DMS53 (cell line): ENCODE data around the gene OLFM3.

Source experiments
- DNase-seq: peaks from one replicate; lab custom pipeline; 2025; lab: John Stamatoyannopoulos, UW

The OLFM3 gene

GRCh38 chr1:101945884-101946283, 50.8 kb downstream of the OLFM3 start:
- DNase-seq: no peak

GRCh38 chr1:101943237-101943636, 53.5 kb downstream of the OLFM3 start:
- no peak for DNase-seq

- no peak for DNase-seq
Observed at GRCh38 chr1:101942516-101943193, 54.1 kb downstream of the OLFM3 start.

- no peak for DNase-seq
Observed at GRCh38 chr1:101938681-101939080, 58.0 kb downstream of the OLFM3 start.

- no peak for DNase-seq
Observed at GRCh38 chr1:101929343-101929742, 67.4 kb downstream of the OLFM3 start.

- DNase-seq: no peak
Observed at GRCh38 chr1:101928829-101929228, 67.9 kb downstream of the OLFM3 start.

GRCh38 chr1:101924700-101925099, 72.0 kb downstream of the OLFM3 start:
- no peak for DNase-seq

GRCh38 chr1:101920577-101920976, 76.1 kb downstream of the OLFM3 start:
- peak; percentile 77 for DNase-seq

GRCh38 chr1:101918277-101918676, 78.4 kb downstream of the OLFM3 start:
- no peak for DNase-seq

- DNase-seq: no peak
Observed at GRCh38 chr1:101915597-101915996, 81.1 kb downstream of the OLFM3 start.

- DNase-seq: no peak
Observed at GRCh38 chr1:101914473-101915242, 82.1 kb downstream of the OLFM3 start.

- no peak for DNase-seq
Observed at GRCh38 chr1:101911894-101912293, 84.8 kb downstream of the OLFM3 start.

GRCh38 chr1:101908980-101909379, 87.7 kb downstream of the OLFM3 start:
- no peak for DNase-seq

- DNase-seq: no peak
Observed at GRCh38 chr1:101907264-101907663, 89.5 kb downstream of the OLFM3 start.

- peak; percentile 51 for DNase-seq
Observed at GRCh38 chr1:101905283-101905835, 91.4 kb downstream of the OLFM3 start.

- DNase-seq: no peak
Observed at GRCh38 chr1:101902199-101902598, 94.5 kb downstream of the OLFM3 start.

GRCh38 chr1:101898137-101898536, 98.6 kb downstream of the OLFM3 start:
- DNase-seq: no peak

GRCh38 chr1:101884621-101885020, 112.1 kb downstream of the OLFM3 start:
- DNase-seq: no peak

- no peak for DNase-seq
Observed at GRCh38 chr1:101875891-101876290, 120.8 kb downstream of the OLFM3 start.

GRCh38 chr1:101873672-101874071, 123.1 kb downstream of the OLFM3 start:
- DNase-seq: no peak

GRCh38 chr1:101859941-101860340, 136.8 kb downstream of the OLFM3 start:
- DNase-seq: no peak

- no peak for DNase-seq
Observed at GRCh38 chr1:101854271-101854670, 142.5 kb downstream of the OLFM3 start.

GRCh38 chr1:101852936-101853335, 143.8 kb downstream of the OLFM3 start:
- no peak for DNase-seq
